Cardiac fibroblast (primary cell): ENCODE measurements around the gene C2orf76.

Experiments
- DNase-seq, 2 donors: peaks; one replicate each; pipeline versions ENCODE4 v3.0.0 to v3.0.0-alpha.2; 2010; ENCODE audit warnings: low read depth in 2 of 2
- H3K4me3 ChIP-seq, 2 donors: replicated peaks in 1 of 2; 1 replicate in 1 of 2; 2 replicates in 1 of 2; pipeline ENCODE4 v1.5.1; 2011; ENCODE audit warnings: low read depth in 2 of 2, low read length in 2 of 2, mild to moderate bottlenecking in 2 of 2, moderate library complexity in 1 of 2
- TF ChIP-seq, protein P1 (sequence below): IDR thresholded peaks from one replicate; pipeline ENCODE4 v1.5.1; 2011; ENCODE audit warnings: low read depth, mild to moderate bottlenecking, low read length, inconsistent platforms

The C2orf76 gene

DNA sequence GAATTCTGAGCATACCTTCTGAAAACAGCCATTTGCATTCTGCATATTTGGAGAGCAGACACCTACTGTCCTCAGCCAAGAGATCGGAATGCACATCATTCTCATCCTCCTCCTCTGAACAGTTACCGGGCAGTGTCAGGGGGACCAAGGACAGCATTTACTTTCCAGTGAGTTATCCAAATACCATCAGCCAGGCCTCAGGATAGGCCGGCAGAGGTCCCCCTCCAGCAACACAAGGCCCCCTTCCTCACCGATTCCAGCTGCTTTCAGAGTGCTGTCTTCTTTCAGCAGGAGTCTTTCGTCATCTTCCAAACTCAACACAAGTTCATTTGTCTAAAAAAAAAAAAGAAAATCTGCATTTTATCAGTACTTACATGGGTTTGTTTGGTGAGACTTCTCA, 55.3 kb downstream of the C2orf76 start:
- H3K4me3 ChIP-seq, result no peak overlapping the region
- DNase-seq, result peak in 1 of 2 donors; percentile 24
- TF ChIP-seq, protein P1, sequence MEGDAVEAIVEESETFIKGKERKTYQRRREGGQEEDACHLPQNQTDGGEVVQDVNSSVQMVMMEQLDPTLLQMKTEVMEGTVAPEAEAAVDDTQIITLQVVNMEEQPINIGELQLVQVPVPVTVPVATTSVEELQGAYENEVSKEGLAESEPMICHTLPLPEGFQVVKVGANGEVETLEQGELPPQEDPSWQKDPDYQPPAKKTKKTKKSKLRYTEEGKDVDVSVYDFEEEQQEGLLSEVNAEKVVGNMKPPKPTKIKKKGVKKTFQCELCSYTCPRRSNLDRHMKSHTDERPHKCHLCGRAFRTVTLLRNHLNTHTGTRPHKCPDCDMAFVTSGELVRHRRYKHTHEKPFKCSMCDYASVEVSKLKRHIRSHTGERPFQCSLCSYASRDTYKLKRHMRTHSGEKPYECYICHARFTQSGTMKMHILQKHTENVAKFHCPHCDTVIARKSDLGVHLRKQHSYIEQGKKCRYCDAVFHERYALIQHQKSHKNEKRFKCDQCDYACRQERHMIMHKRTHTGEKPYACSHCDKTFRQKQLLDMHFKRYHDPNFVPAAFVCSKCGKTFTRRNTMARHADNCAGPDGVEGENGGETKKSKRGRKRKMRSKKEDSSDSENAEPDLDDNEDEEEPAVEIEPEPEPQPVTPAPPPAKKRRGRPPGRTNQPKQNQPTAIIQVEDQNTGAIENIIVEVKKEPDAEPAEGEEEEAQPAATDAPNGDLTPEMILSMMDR, result no peak

DNA sequence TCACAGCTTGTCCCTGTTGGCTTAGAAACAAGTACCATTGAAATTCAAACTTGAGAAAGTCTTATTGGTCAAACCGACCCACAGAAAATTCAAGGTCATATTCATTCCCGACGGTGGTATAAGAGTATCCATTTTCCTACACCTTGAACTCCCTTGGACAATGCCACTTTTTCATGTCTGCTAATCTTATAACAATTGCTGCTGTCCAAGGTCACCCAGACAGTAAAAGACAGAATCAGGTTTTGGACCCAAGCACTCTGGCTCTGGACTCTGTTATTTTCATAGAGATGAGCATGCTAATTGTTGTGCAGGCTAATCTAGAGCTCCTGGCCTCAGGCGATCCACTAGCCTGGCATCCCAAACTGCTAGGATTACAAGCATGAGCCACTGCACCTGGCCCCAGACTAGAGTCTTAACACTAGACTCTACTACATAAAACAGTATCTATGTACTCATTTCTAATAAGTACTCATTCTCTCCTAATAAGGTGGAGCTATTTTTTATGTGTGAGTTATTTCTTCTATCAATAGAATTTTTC, 57.8 kb downstream of the C2orf76 start:
- TF ChIP-seq, protein P1, result no peak
- no peak for DNase-seq
- no peak overlapping the region for H3K4me3 ChIP-seq

DNA sequence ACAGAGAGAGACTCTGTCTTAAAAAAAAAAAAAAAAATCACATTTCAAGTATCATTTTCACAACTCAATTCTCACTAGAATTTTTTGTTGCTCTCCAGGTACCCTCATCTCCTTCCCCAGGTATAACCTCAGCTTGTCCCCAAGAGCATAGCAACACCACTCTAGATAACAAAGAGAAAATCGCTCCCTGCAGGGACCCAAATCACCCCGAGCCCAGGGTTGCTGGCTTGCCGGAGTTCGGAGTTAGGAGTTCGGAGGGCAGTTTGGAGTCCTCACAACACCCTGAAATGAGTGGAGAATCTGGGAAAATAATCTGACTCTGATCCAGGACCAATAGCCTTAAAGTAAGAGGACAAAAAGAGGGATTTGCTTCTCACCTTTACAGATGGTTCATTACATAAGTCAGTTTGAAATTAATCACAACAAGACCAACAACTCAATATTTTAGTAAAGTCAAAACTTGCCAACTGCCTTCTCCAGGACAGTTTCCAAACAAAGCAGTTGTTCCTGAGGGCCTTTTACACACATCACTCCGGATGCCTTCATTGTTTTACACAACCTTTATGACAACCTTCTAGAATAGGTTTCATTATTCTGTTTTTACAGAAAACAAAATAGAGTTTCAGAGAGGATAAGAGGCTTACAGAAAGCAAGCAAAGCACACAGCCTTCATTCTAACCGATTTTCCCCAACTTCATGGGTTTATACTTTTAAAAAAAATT, 59.1 kb downstream of the C2orf76 start:
- TF ChIP-seq, protein P1, result no peak
- no peak overlapping the region for H3K4me3 ChIP-seq
- DNase-seq, result no peak

DNA sequence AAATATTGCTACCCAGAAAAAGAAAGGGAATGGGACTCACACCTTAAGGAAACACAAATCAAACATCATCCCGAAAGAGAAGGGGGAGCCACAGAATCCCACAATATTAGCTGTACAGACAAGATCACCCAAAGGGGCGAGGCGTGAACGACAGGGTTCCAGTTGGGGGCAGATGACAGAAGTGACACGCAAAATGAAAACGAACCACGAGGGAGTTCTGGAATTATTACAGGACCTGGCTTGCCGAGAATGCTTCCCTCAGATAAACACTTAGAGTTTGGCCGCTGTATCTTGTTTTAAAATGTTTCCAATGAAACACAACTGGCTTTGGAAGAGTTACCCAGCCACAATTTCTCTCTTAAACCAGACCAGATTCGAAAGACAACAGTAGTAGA, 60.4 kb downstream of the C2orf76 start:
- no peak overlapping the region for H3K4me3 ChIP-seq
- TF ChIP-seq, protein P1, result no peak
- no peak for DNase-seq

DNA sequence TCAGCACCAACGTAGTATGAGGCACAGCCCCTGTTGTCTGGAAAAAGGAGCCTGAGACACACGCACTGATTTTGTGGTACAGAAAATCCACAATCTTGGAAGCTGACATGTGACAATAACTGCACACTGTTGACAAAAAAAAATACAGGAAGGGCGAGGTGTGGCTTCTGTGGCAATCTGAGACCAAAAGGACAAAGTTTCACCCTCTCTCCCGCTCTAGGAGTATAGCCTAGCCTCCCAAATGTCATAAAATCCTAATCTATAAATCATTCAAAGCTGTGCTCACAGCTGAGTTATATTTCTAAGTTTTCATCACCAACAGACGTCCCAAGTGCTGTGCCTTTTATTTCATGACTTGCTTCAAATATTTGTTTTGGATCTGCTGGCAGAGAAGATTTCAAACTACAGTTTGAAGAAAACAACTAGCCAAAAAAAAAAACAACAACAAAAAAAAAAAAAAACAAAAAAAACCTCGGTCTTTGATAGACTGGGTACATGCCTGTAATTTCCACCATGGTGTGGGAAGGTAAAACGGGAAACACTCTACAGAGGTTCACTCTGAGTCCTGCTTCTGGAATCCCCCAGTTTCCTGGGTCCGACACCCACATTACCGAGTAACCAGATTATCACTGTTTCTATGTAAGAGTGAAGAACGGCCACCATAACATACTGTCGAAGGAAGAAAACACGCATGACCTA, 61.0 kb downstream of the C2orf76 start:
- TF ChIP-seq, protein P1, result no peak
- no peak for DNase-seq
- no peak overlapping the region for H3K4me3 ChIP-seq

DNA sequence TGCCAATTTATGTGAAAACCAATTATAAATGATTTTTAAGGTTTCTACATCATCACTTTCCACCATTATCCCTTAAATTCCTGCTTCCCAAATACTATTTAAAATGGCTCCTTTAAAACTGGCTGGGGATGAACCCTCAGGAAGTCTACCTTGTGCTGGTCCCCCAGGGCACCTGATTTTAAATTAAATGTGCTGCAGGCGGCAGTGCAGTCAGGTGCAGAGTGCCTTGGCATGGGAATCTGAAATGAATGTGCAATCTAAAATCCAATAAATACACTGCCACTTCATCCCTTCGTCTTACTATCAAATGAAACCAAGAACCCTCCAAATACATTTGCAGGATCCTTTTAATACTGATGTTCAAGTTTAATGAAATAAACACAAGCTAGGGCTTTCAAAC, 61.8 kb downstream of the C2orf76 start:
- no peak for DNase-seq
- H3K4me3 ChIP-seq, result no peak overlapping the region
- TF ChIP-seq, protein P1, result no peak
